SJSA1 (cell line): ENCODE data around the gene EMP1. TPM values are rescaled to one million over a fixed set of nuclear protein-coding genes. Genes with fewer than 3 reads are reported as not detected.

Experiments
- DNase-seq, 2 experiments: peaks; one replicate each; pipeline ENCODE4 v3.0.0-alpha.2; 2015 to 2020; ENCODE audit warnings: low spot score in 2 of 2, low read depth in 1 of 2
- H3K27ac ChIP-seq: fragments of 250-450 bp; sonication (Bioruptor Pico); 2 replicates; pipeline ENCODE4 v1.5.1; 2020; ENCODE audit warnings: mild to moderate bottlenecking, moderate library complexity
- H3K27me3 ChIP-seq: fragments of 250-450 bp; sonication (Bioruptor Pico); replicated peaks from 2 replicates; pipeline ENCODE4 v1.5.1; 2020; ENCODE audit warnings: mild to moderate bottlenecking, moderate library complexity
- H3K36me3 ChIP-seq: fragments of 250-450 bp; sonication (Bioruptor Pico); 2 replicates; pipeline ENCODE4 v1.5.1; 2020; ENCODE audit warnings: mild to moderate bottlenecking
- H3K4me1 ChIP-seq: fragments of 250-450 bp; sonication (Bioruptor Pico); replicated peaks from 2 replicates; pipeline ENCODE4 v1.6.1; 2021; ENCODE audit warnings: mild to moderate bottlenecking
- H3K4me3 ChIP-seq: fragments of 250-450 bp; sonication (Bioruptor Pico); 2 replicates; pipeline ENCODE4 v1.5.1; 2020; ENCODE audit warnings: mild to moderate bottlenecking
- H3K9me3 ChIP-seq: fragments of 250-450 bp; sonication (Bioruptor Pico); replicated peaks from 2 replicates; pipeline ENCODE4 v1.5.1; 2020; ENCODE audit warnings: mild to moderate bottlenecking
- total RNA-seq: library from RNA; depleted of rRNA; stranded (reverse); fragments of >200 nt; shearing (Covaris generic); gene quantifications from 2 replicates; pipeline ENCODE4 v1.2.3, GENCODE V29; 2014

EMP1 gene
- total RNA-seq, 1 experiment from 2014 or later, result 159 TPM

- peaks cover 16% of the 10 kb centered on the region for H3K36me3 ChIP-seq
- peak overlapping the region; percentile 84 for H3K27ac ChIP-seq
- peak in 1 of 2 experiments; percentile 54 for DNase-seq
- H3K4me3 ChIP-seq, result no peak overlapping the region
- H3K4me1 ChIP-seq, result peaks cover 59% of the 10 kb centered on the region
- H3K27me3 ChIP-seq, result no peaks in the 10 kb centered on the region
- H3K9me3 ChIP-seq, result no peaks in the 10 kb centered on the region
Measured at GRCh38 chr12:13195785-13196129, 769 bp upstream of the EMP1 start.

- H3K4me3 ChIP-seq, result peak overlapping the region; percentile 48
- no peak for DNase-seq
- peaks cover 68% of the 10 kb centered on the region for H3K4me1 ChIP-seq
Measured at GRCh38 chr12:13197032-13197431, 506 bp downstream of the EMP1 start.

GRCh38 chr12:13197526-13198143 is 1.1 kb downstream of the EMP1 start:
- H3K4me3 ChIP-seq, result peak overlapping the region; percentile 48
- peaks cover 30% of the 10 kb centered on the region for H3K36me3 ChIP-seq
- no peaks in the 10 kb centered on the region for H3K9me3 ChIP-seq
- no peaks in the 10 kb centered on the region for H3K27me3 ChIP-seq
- peaks cover 68% of the 10 kb centered on the region for H3K4me1 ChIP-seq
- DNase-seq, result peak in 1 of 2 experiments; percentile 45
- H3K27ac ChIP-seq, result peak overlapping the region; percentile 89

More at GRCh38 chr12:13197032-13197431, 506 bp downstream of the EMP1 start:
- Histone ChIP-seq H3K27ac (peak overlapping the region; percentile 89), H3K9me3 (no peaks in the 10 kb centered on the region), H3K36me3 (peaks cover 24% of the 10 kb centered on the region), H3K27me3 (no peaks in the 10 kb centered on the region)

GRCh38 chr12:13198241-13198640 is 1.7 kb downstream of the EMP1 start:
- Histone ChIP-seq H3K9me3 (no peaks in the 10 kb centered on the region), H3K36me3 (peaks cover 37% of the 10 kb centered on the region), H3K27ac (peak overlapping the region; percentile 89), H3K4me1 (peaks cover 69% of the 10 kb centered on the region), H3K4me3 (peak overlapping the region; percentile 48), H3K27me3 (no peaks in the 10 kb centered on the region)
- DNase-seq, result peak in 1 of 2 experiments; percentile 48

GRCh38 chr12:13198876-13199275 is 2.4 kb downstream of the EMP1 start:
- Histone ChIP-seq H3K9me3 (no peaks in the 10 kb centered on the region), H3K4me3 (peak overlapping the region; percentile 48), H3K36me3 (peaks cover 43% of the 10 kb centered on the region), H3K27ac (peak overlapping the region; percentile 89), H3K4me1 (peaks cover 69% of the 10 kb centered on the region), H3K27me3 (no peaks in the 10 kb centered on the region)
- peak; percentile 84 for DNase-seq

- Histone ChIP-seq H3K9me3 (no peaks in the 10 kb centered on the region), H3K36me3 (peaks cover 50% of the 10 kb centered on the region), H3K27me3 (no peaks in the 10 kb centered on the region), H3K4me1 (peaks cover 69% of the 10 kb centered on the region), H3K27ac (peak overlapping the region; percentile 89), H3K4me3 (peak overlapping the region; percentile 48)
- no peak for DNase-seq
Measured at GRCh38 chr12:13199592-13199991, 3.1 kb downstream of the EMP1 start.

GRCh38 chr12:13200841-13201240 is 4.3 kb downstream of the EMP1 start:
- DNase-seq, result no peak
- Histone ChIP-seq H3K4me3 (no peak overlapping the region), H3K9me3 (no peaks in the 10 kb centered on the region), H3K27ac (no peak overlapping the region), H3K4me1 (peaks cover 69% of the 10 kb centered on the region), H3K27me3 (no peaks in the 10 kb centered on the region), H3K36me3 (peaks cover 55% of the 10 kb centered on the region)

GRCh38 chr12:13203034-13203922 is 6.8 kb downstream of the EMP1 start:
- H3K4me3 ChIP-seq, result no peak overlapping the region
- H3K27me3 ChIP-seq, result no peaks in the 10 kb centered on the region
- peaks cover 65% of the 10 kb centered on the region for H3K36me3 ChIP-seq
- no peak overlapping the region for H3K27ac ChIP-seq
- DNase-seq, result no peak
- peaks cover 85% of the 10 kb centered on the region for H3K4me1 ChIP-seq
- H3K9me3 ChIP-seq, result no peaks in the 10 kb centered on the region

- Histone ChIP-seq H3K4me3 (no peak overlapping the region), H3K27me3 (no peaks in the 10 kb centered on the region), H3K9me3 (no peaks in the 10 kb centered on the region), H3K4me1 (peaks cover 88% of the 10 kb centered on the region), H3K36me3 (peaks cover 61% of the 10 kb centered on the region), H3K27ac (peak overlapping the region; percentile 97)
- no peak for DNase-seq
Measured at GRCh38 chr12:13204428-13204827, 7.9 kb downstream of the EMP1 start.

GRCh38 chr12:13205809-13206559 is 9.5 kb downstream of the EMP1 start:
- peaks cover 88% of the 10 kb centered on the region for H3K4me1 ChIP-seq
- H3K4me3 ChIP-seq, result no peak overlapping the region
- H3K27me3 ChIP-seq, result no peaks in the 10 kb centered on the region
- peaks cover 47% of the 10 kb centered on the region for H3K36me3 ChIP-seq
- peak overlapping the region; percentile 97 for H3K27ac ChIP-seq
- DNase-seq, result peak; percentile 96 to 99
- no peaks in the 10 kb centered on the region for H3K9me3 ChIP-seq

- no peak for DNase-seq
- Histone ChIP-seq H3K4me1 (peaks cover 88% of the 10 kb centered on the region), H3K27ac (peak overlapping the region; percentile 97), H3K27me3 (no peaks in the 10 kb centered on the region), H3K36me3 (peaks cover 41% of the 10 kb centered on the region), H3K9me3 (no peaks in the 10 kb centered on the region), H3K4me3 (no peak overlapping the region)
Measured at GRCh38 chr12:13206560-13206897, 10.0 kb downstream of the EMP1 start.

GRCh38 chr12:13208533-13209435 is 12.3 kb downstream of the EMP1 start:
- no peak for DNase-seq
- Histone ChIP-seq H3K4me1 (peaks cover 95% of the 10 kb centered on the region), H3K9me3 (no peaks in the 10 kb centered on the region), H3K27ac (peak overlapping the region; percentile 4), H3K36me3 (peaks cover 44% of the 10 kb centered on the region), H3K27me3 (no peaks in the 10 kb centered on the region), H3K4me3 (no peak overlapping the region)
